ENCODE measurements around the gene ABCC1. TPM values are rescaled to one million over a fixed set of nuclear protein-coding genes. Genes with fewer than 3 reads are reported as not detected.
"Not testable (repeated sequence)": the region's sequence is repeated elsewhere in the genome, so short reads cannot be mapped to it uniquely, and the experiment has no call there.

The ABCC1 gene
- polyA plus RNA-seq, 1 donor, result 27.7 TPM

DNA sequence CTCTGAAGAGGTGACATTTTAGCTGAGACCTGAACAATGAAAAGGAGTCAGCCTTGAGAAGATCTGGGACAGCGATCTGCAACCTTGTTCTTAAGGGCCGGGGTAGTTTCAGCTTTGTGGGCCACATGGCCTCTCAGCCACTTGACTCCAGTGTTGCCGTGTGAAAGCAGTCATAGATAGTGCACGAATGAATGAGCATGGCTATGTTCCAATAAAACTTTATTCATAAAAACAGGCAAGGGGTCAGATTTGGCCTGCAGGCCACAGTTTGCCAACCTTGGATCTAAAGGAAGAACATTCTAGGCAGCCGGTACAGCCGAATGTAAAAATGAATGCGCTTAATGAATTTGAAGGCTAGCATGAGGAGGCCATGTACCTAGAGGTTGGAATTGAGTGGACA lies 190.4 kb downstream of the ABCC1 start:
- no peak for DNase-seq

DNA sequence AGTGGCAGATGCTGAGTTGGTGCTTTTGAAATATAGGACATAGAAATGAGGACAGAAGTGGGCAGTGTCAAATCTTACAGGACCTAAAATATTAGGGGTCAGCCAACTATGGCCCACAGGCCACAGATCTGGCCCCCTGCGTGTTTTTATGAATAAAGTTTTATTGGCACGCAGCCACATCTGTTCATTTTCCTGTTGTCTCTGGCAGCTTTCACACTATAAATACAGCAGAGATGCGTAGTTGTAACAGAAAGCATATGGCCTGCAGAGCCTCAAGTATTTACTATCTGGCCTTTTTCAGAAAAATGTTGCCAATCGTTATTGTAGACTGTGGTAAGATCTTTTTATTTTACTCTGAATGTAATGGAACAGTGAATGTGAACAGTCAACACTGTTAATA lies 191.1 kb downstream of the ABCC1 start:
- no peak for DNase-seq

DNA sequence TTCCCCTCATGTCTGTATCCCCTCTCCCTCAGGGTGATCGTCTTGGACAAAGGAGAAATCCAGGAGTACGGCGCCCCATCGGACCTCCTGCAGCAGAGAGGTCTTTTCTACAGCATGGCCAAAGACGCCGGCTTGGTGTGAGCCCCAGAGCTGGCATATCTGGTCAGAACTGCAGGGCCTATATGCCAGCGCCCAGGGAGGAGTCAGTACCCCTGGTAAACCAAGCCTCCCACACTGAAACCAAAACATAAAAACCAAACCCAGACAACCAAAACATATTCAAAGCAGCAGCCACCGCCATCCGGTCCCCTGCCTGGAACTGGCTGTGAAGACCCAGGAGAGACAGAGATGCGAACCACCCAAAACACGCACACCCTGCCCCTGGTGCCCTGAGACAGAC lies 191.7 kb downstream of the ABCC1 start:
- DNase-seq, result no peak

- no peak for DNase-seq
These were observed 192.5 kb downstream of the ABCC1 start for GRCh38 chr16:16141784-16142396.

DNA sequence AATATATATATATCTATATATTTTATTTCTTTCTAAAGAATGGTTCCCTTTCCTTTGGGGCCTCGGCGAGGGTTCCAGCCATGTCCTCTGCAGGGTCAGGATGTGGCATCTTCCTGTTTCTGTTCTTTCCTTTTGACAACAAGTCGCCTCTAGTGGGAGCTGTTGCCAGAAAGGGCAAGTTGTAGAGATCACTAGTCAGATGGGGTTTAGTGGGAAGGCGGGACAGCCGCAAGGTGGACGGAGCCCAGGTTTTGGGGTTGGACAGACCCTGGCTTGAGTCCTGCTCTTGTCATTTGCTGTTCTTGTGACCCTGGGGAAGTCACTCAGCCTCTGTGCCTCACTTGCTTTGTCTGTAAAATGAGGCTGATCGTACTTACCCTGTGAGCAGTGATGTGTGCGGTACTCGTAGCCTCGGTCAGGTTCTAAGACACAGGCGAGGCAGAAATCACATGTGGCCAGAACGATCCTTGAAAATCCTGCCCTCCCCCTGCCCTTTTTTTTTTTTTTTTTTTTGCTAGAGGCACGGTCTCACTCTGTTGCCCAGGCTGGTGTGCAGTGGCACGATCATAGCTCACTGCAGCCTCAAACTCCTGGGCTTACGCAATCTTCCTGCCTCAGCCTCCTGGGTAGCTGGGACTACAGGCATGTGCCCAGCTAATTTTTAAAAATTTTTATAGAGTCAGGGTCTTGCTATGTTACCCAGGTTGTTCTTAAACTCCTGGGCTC lies 193.8 kb downstream of the ABCC1 start:
- DNase-seq, result no peak

GRCh38 chr16:16143931-16144330 lies 194.5 kb downstream of the ABCC1 start:
- no peak for DNase-seq

DNA sequence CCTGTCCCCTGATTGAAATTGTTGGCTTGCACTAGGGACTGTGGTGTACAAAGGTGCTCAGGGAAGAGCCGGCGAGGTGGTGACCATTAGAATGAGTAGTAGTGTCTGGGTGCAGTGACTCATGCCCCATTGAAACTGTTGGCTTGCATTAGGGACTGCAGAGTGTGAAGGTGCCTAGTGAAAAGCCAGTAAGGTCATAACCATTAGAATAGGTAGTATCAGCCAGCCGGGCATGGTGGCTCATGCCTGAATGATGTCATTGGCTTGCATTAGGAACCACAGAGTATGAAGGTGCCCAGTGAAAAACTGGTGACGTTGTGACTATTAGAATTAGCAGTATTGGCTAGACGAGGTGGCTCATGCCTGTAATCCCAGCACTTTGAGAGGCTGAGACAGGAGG lies 195.0 kb downstream of the ABCC1 start:
- no peak for DNase-seq

- no peak for DNase-seq
These were observed 195.9 kb downstream of the ABCC1 start for GRCh38 chr16:16145286-16145685.

- DNase-seq, result no peak
These were observed 197.2 kb downstream of the ABCC1 start for GRCh38 chr16:16146380-16147315.

- DNase-seq, result no peak
These were observed 198.0 kb downstream of the ABCC1 start for GRCh38 chr16:16147316-16147999.

DNA sequence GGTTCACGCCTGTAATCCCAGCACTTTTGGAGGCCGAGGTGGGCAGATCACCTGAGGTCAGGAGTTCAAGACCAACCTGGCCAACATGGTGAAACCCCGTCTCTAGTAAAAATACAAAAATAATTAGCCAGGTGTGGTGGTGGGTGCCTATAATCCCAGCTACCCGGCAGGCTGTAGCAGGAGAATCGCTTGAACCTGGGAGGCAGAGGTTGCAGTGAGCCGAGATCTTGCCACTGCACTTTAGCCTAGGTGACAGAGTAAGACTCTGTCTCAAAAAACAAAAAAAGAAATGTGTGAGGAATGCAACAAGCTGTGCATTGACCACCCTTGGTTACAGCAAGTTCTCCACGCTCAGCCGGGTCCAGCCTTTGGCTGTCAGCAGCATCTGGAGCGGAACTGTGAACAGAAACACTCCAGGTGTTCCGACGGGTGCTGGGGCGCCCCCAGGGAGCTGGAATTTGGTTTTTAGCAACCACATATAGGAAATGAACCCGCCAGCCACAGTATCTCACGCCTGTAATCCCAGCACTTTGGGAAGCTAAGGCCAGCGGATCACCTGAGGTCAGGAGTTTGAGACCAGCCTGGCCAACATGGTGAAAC lies 198.7 kb downstream of the ABCC1 start:
- not testable (repeated sequence) for DNase-seq

GRCh38 chr16:16148755-16149154 lies 199.3 kb downstream of the ABCC1 start:
- no peak for DNase-seq

DNA sequence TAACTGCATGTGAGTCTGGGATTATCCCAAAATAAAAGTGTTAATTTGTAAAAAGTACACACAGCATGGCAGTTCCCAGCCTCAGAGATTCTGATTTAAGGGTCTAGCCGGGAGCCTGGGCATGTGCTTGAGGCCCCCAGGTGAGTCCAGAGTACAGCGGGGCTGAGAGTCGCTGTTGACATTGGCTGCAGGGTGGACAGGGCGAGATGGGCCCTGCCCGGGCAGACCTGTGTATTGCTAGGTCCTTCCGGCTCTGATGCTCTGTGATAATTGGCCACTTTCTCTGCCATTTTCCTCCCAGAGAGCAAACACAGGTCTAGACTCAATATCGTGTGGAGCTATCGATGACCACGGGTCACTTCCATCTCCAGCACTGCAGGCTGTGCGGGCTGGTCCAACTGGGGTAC lies 200.3 kb downstream of the ABCC1 start:
- DNase-seq, result no peak

DNA sequence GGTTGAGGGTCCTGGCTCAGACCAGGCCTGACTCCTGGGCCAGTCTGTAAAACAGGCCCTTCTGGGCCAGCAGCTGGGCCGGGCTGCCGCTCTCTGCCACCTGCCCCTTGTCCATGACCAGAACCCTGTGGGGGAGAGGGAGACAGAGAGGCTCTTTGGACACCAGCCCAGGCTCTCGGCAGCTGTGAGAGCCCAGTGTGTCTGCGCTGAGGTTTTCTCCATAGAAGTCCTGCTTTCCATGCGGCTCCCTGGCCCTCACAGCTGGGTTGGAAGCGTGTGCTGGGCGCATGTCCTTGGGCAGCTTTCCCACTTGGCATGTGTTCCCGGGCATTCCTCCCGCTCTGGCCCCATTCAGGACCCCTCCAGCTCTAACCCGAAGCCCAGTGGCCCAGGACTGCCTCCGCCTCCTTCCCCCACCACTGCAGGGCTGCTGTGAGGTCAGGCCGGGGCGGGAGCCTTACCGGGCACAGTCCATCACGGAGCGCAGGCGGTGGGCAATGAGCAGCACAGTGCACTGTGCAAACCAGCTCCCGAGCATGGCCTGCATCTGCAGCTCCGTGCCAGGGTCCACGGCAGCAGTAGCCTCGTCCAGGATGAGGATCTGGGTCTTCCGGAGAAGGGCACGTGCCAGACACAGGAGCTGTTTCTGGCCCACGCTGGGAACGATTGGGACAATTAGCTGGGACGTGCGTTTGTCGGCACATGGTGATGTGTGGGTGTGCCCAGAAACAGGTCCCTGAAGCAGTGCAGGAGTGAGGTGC lies 200.9 kb downstream of the ABCC1 start:
- DNase-seq, result peak; percentile 25

DNA sequence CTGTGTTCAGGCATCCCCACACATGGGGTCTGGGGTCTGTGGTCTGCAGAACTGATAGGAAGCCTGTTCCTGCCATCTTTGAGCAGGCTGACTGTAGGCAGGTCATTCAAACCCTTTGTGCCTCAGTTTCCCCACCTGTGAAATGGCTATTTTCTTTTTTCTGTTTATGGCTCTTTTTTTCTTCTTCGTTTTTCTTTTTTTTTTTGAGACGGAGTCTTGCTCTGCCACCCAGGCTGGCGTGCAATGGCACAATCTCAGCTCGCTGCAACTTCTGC lies 201.4 kb downstream of the ABCC1 start:
- DNase-seq, result no peak

DNA sequence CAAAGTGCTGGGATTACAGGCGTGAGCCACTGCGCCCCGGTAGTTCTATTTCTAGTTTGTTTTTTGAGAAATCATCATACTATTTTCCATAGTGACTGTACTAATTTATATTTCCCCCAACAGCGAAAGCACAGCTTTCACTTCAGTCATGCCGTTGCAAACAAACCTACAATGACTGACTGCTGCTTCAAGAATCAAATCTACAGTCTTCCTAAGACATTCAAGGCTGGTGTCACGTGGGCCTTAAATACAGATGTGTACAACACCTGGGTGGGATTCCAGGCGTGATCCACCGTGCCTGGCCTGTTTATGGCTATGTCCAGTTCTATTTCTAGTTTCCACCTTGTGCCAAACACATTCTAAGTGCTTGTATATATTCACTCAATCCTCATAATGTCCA lies 201.9 kb downstream of the ABCC1 start:
- DNase-seq, result no peak

DNA sequence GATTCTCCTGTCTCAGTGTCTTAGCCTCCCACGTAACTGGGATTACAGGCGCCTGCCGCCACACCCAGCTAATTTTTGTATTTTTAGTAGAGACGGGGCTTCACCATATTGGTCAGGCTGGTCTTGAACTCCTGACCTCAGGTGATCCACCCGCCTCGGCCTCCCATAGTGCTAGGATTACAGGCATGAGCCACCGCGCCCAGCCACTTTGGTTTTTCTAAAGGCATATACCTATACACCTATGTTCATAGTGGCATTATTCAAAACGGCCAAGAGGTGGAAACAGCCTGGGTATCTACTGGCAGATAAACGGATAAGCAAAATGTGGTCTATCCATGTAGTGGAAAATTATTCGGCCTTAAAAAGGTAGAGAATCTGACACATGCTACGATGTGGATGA lies 203.6 kb downstream of the ABCC1 start:
- not testable (repeated sequence) for DNase-seq

- no peak for DNase-seq
These were observed 205.0 kb downstream of the ABCC1 start for GRCh38 chr16:16154281-16154951.

DNA sequence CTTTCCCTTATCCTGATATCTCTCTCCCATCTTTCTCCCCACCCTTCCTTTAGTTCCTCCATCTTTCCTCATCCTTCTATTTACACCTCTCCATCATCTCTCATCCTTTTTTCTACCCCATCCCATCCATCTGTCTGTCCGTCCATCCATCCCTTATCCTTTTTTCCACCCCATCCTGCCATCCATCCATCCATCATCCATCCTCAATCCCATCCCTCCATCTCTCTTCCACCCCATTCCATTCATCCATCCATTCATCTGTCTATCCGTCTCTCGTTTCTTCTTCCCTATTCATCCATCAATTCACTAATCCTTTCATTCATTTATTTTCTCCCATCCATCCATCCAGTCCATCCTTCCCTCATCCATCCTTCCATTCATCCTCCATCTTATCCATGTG lies 205.8 kb downstream of the ABCC1 start:
- DNase-seq, result no peak

GRCh38 chr16:16157166-16157565 lies 207.8 kb downstream of the ABCC1 start:
- no peak for DNase-seq
